HepG2 (cell line): Measurements from ENCODE around the gene PRKCSH. TPM values are rescaled to one million over a fixed set of nuclear protein-coding genes. Genes with fewer than 3 reads are reported as not detected.
A peak's percentile ranks its signal among the peaks of the same experiment; 100 is the strongest.

Experiments
- ATAC-seq: fragments of 200-7000 bp; cut with Tn5 transposase; 3 replicates; pipeline ENCODE4 v1.9.1; 2020; ENCODE audit warnings: mild to moderate bottlenecking, moderate library complexity
- BruUV-seq: library from RNA; stranded (reverse); fragments of 400-500 nt; replicated peaks from 2 replicates; lab custom pipeline; 2021; lab: Mats Ljungman, UMichigan
- CTCF ChIA-PET: fragments of 300-600 bp; formaldehyde crosslinking; extraction: SDS; loops from one replicate; lab custom pipeline; 2021; ENCODE audit warnings: low total read pairs, inconsistent platforms, low intra/inter-chr PET ratio; lab: Yijun Ruan, JAX
- POLR2A ChIA-PET: fragments of 350-600 bp; sonication (Branson Sonifier 250); formaldehyde crosslinking; loops from one replicate; lab custom pipeline; 2020; ENCODE audit warnings: antibody characterized with exemption, inconsistent platforms; lab: Yijun Ruan, JAX
- DNase-seq: peaks from one replicate; pipeline ENCODE4 v3.0.0-alpha.2; 2015; ENCODE audit warnings: low spot score
- FAIRE-seq: peaks from 3 replicates; lab custom pipeline; 2011; peaks lifted over from hg19 to GRCh38; lab: Jason Lieb, UNC
- H2AFZ ChIP-seq: one replicate; pipeline ENCODE4 v1.6.1; 2011; ENCODE audit warnings: low read length, inconsistent platforms
- H3K27ac ChIP-seq: fragments of 300-600 bp; 3 replicates; pipeline ENCODE4 v1.8.0; 2011; ENCODE audit warnings: mixed run types, mild to moderate bottlenecking, mixed read lengths, low read length, inconsistent platforms; ENCODE audit not compliant: insufficient read depth; ENCODE audit errors: extremely low read length
- H3K27me3 ChIP-seq, 2 experiments: fragments of 200-600 bp in 1 of 2; 2 replicates in 1 of 2; 3 replicates in 1 of 2; pipeline versions ENCODE4 v1.6.0 to v1.8.0; 2011; ENCODE audit warnings: low read length in 2 of 2, mild to moderate bottlenecking in 2 of 2, moderate library complexity in 2 of 2, inconsistent platforms in 1 of 2; ENCODE audit not compliant: insufficient read depth in 2 of 2, control insufficient read depth in 1 of 2
- H3K36me3 ChIP-seq, 2 experiments: fragments of 200-600 bp in 1 of 2; replicated peaks in 1 of 2; 2 replicates in 1 of 2; 3 replicates in 1 of 2; pipeline versions ENCODE4 v1.5.1 to v1.8.0; 2011; ENCODE audit warnings: low read length in 2 of 2, inconsistent platforms in 1 of 2; ENCODE audit not compliant: insufficient read depth in 2 of 2, control insufficient read depth in 1 of 2
- H3K4me1 ChIP-seq: 2 replicates; pipeline ENCODE4 v1.5.1; 2012; ENCODE audit warnings: low read length, inconsistent platforms; ENCODE audit not compliant: insufficient read depth
- H3K4me2 ChIP-seq: 2 replicates; pipeline ENCODE4 v1.6.0; 2011; ENCODE audit warnings: low read depth, low read length, inconsistent platforms
- H3K4me3 ChIP-seq, 3 experiments: fragments of 200-600 bp in 1 of 3; sonication (generic), shearing (Covaris generic) in 1 of 3; replicated peaks in 1 of 3; 2 replicates each; pipeline ENCODE4 v1.5.1; 2011 to 2016; ENCODE audit warnings: low read length in 3 of 3, inconsistent platforms in 2 of 3, low read depth in 2 of 3, mild to moderate bottlenecking in 2 of 3, control low read depth in 1 of 3, mixed read lengths in 1 of 3; ENCODE audit not compliant: insufficient read depth in 1 of 3
- H3K79me2 ChIP-seq: one replicate; pipeline ENCODE4 v1.6.1; 2011; ENCODE audit warnings: low read length, inconsistent platforms; ENCODE audit not compliant: insufficient read depth
- H3K9ac ChIP-seq: 2 replicates; pipeline ENCODE4 v1.6.0; 2011; ENCODE audit warnings: mild to moderate bottlenecking, low read depth, low read length, inconsistent platforms; ENCODE audit not compliant: insufficient read depth
- H3K9me3 ChIP-seq: 2 replicates; pipeline ENCODE4 v1.5.1; 2012; ENCODE audit warnings: mild to moderate bottlenecking, low read length
- H4K20me1 ChIP-seq: 2 replicates; pipeline ENCODE4 v1.6.0; 2011; ENCODE audit warnings: inconsistent platforms, mild to moderate bottlenecking, low read length, moderate library complexity; ENCODE audit not compliant: insufficient read depth
- GLI4 ChIP-seq: sonication (generic); formaldehyde crosslinking; IDR thresholded peaks from 2 replicates; pipeline ENCODE4 v1.5.1; 2020; ENCODE audit warnings: missing genetic modification reagents, mild to moderate bottlenecking, moderate library complexity, borderline replicate concordance
- PAWR ChIP-seq: sonication (generic); formaldehyde crosslinking; IDR thresholded peaks from 2 replicates; pipeline ENCODE4 v1.4.0; 2020; ENCODE audit warnings: missing genetic modification reagents, mild to moderate bottlenecking, borderline replicate concordance
- SMAD3 ChIP-seq: sonication (generic); formaldehyde crosslinking; IDR thresholded peaks from 2 replicates; pipeline ENCODE4 v1.4.0; 2020; ENCODE audit warnings: missing genetic modification reagents
- ZNF337 ChIP-seq: sonication (generic); formaldehyde crosslinking; IDR thresholded peaks from 2 replicates; pipeline ENCODE4 v1.5.1; 2020; ENCODE audit warnings: missing genetic modification reagents, low read depth, mild to moderate bottlenecking, borderline replicate concordance
- WGBS: methylation state at CpG from one replicate; pipeline ENCODE4 v1.1.6; 2017; ENCODE audit warnings: low lambda C conversion rate; 5-methylcytosine and 5-hydroxymethylcytosine counted together
- in situ Hi-C: cut with HindIII; loops from 2 replicates; pipeline ENCODE4 v1.10.0; 2017; ENCODE audit warnings: low pct_unique_long_range_greater_than_20kb; ENCODE audit not compliant: extremely low pct_ligation_motif_present
- intact Hi-C: fragments of 100-400 bp; cut with micrococcal nuclease; formaldehyde crosslinking; loops from one replicate; pipeline ENCODE4 v1.10.0; 2022; ENCODE audit not compliant: unreplicated experiment
- polyA plus RNA-seq, 8 experiments: library from polyadenylated mRNA; depleted of rRNA in 3 of 8; stranded (reverse) in 7 of 8; unstranded in 1 of 8; fragments of >200 nt; fragmentation: Illumina TruSeq in 4 of 8; extraction: Trizol in 4 of 8; gene quantifications; 2 replicates each; pipeline versions ENCODE4 v1.2.1 to v1.2.3, GENCODE V29; 2011 to 2016; ENCODE audit warnings: low read depth in 4 of 8, missing spikeins in 1 of 8, mixed read lengths in 1 of 8; ENCODE audit not compliant: insufficient read depth in 1 of 8
- total RNA-seq, 5 experiments: library from RNA; depleted of rRNA; stranded (reverse); fragments of >200 nt; fragmentation: Illumina TruSeq; extraction: Trizol; gene quantifications; 2 replicates each; pipeline ENCODE4 v1.2.3, GENCODE V29; 2016; ENCODE audit warnings: low read depth in 1 of 5
- TF ChIP-seq, protein P1 (sequence below): sonication (generic); formaldehyde crosslinking; IDR thresholded peaks from 2 replicates; pipeline ENCODE4 v1.9.0; 2022; ENCODE audit warnings: missing genetic modification reagents, mild to moderate bottlenecking, borderline replicate concordance
- TF ChIP-seq, protein P2 (sequence below): fragments of 450-650 bp; IDR thresholded peaks from 2 replicates; pipeline ENCODE4 v1.6.1; 2016

PRKCSH gene
- total and polyA plus RNA-seq, 2 of the 13 experiments (the other 11 are each of a cell fraction or from before 2014, with no cell fraction given): 85.1 to 125 TPM

DNA sequence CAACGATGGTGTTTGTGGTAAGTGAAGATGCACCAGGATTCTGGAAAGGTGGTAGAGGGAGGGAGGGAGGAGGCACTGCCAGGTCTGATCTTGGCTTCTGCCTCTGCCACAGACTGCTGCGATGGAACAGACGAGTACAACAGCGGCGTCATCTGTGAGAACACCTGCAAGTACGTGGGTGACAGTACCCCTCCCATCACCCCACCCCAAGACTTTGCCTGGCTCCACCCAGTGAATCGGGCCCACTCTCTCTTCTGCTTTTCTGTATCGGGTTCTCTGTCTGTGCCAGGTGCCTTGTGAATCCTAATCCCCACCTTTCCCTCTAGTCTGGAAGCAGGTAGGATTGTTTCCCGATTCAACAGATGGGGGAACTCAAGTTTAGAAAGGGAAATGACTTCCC, 2.5 kb downstream of the PRKCSH start:
- Histone ChIP-seq H3K9me3 (no peaks in the 10 kb centered on the region), H3K4me1 (peaks cover 20% of the 10 kb centered on the region), H3K36me3 (peaks cover 16 to 40% of the 10 kb centered on the region in 2 experiments), H3K27me3 (no peaks in the 10 kb centered on the region), H3K27ac (no peak overlapping the region), H3K79me2 (peaks cover 15% of the 10 kb centered on the region), H3K9ac (0 out of 2 replicates have a peak overlapping the region, but pooled peaks have one; percentile 34), H2AFZ (no peak overlapping the region), H4K20me1 (0 out of 2 replicates have a peak, but pooled peaks cover 2% of the 10 kb centered on the region), H3K4me3 (no peak overlapping the region), H3K4me2 (no peak overlapping the region)
- intact Hi-C loops: no loop called here
- ChIA-PET POLR2A (no interaction called here), CTCF (no interaction called here)
- DNase-seq (no peak), ATAC-seq (no peak), FAIRE-seq (no peak)
- in situ Hi-C loops: no loop called here
- 94% methylated on average over 9 of the region's 9 CpGs for WGBS
- BruUV-seq: no TSS peak
- TF ChIP-seq GLI4 (CRISPR knock-in tag) (no peak), ZNF337 (CRISPR knock-in tag) (no peak), SMAD3 (CRISPR knock-in tag) (no peak), PAWR (CRISPR knock-in tag) (no peak)
- TF ChIP-seq, protein P1, sequence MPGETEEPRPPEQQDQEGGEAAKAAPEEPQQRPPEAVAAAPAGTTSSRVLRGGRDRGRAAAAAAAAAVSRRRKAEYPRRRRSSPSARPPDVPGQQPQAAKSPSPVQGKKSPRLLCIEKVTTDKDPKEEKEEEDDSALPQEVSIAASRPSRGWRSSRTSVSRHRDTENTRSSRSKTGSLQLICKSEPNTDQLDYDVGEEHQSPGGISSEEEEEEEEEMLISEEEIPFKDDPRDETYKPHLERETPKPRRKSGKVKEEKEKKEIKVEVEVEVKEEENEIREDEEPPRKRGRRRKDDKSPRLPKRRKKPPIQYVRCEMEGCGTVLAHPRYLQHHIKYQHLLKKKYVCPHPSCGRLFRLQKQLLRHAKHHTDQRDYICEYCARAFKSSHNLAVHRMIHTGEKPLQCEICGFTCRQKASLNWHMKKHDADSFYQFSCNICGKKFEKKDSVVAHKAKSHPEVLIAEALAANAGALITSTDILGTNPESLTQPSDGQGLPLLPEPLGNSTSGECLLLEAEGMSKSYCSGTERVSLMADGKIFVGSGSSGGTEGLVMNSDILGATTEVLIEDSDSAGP: no peak
- TF ChIP-seq, protein P2, sequence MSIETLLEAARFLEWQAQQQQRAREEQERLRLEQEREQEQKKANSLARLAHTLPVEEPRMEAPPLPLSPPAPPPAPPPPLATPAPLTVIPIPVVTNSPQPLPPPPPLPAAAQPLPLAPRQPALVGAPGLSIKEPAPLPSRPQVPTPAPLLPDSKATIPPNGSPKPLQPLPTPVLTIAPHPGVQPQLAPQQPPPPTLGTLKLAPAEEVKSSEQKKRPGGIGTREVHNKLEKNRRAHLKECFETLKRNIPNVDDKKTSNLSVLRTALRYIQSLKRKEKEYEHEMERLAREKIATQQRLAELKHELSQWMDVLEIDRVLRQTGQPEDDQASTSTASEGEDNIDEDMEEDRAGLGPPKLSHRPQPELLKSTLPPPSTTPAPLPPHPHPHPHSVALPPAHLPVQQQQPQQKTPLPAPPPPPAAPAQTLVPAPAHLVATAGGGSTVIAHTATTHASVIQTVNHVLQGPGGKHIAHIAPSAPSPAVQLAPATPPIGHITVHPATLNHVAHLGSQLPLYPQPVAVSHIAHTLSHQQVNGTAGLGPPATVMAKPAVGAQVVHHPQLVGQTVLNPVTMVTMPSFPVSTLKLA: no peak
